HG03060 (cell line): ENCODE results near the gene FBXL7.

Source experiments
- ATAC-seq: cut with Tn5 transposase; IDR thresholded peaks from one replicate; pipeline ENCODE4 v1.9.1; 2021; ENCODE audit warnings: low read depth, moderate number of reproducible peaks; ENCODE audit not compliant: unreplicated experiment

Gene FBXL7

DNA sequence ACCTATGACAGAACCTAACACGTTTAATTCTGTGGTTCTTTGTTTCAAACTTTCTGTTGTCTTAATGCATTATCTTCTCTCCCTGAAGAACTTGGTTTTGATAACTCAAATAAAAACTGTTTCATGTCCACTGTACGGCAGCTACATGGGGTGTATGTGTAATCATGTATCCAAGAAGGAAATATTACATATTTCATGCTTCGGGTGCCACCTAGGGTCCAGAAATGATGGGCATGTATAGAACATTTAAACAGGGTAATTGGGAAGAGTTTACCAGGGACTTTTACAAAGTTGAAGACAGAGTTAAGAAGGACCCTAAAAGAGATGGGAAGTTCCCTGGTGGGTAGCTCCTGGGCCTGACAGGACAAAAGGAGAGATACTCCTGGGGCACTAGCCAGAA is 291.3 kb downstream of the FBXL7 start:
- no peak for ATAC-seq

DNA sequence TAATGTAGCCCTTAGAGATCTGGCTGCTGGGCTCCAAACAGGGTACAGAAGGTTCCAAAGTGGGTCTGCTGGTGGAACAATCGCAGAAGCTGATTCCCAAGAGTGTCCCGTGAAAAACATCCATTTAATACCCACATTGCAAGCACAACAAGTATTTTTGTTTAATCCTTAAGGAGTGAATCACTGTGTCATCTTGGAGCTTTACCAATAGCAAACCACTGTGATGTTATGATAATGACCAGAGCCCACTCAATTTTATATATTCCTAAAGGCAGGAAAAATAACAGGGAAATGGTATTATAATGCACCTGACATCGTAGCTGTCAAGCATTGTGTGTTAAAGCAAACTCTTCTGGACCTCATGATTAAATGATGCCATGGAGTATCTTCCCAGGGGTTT is 291.9 kb downstream of the FBXL7 start:
- no peak for ATAC-seq

DNA sequence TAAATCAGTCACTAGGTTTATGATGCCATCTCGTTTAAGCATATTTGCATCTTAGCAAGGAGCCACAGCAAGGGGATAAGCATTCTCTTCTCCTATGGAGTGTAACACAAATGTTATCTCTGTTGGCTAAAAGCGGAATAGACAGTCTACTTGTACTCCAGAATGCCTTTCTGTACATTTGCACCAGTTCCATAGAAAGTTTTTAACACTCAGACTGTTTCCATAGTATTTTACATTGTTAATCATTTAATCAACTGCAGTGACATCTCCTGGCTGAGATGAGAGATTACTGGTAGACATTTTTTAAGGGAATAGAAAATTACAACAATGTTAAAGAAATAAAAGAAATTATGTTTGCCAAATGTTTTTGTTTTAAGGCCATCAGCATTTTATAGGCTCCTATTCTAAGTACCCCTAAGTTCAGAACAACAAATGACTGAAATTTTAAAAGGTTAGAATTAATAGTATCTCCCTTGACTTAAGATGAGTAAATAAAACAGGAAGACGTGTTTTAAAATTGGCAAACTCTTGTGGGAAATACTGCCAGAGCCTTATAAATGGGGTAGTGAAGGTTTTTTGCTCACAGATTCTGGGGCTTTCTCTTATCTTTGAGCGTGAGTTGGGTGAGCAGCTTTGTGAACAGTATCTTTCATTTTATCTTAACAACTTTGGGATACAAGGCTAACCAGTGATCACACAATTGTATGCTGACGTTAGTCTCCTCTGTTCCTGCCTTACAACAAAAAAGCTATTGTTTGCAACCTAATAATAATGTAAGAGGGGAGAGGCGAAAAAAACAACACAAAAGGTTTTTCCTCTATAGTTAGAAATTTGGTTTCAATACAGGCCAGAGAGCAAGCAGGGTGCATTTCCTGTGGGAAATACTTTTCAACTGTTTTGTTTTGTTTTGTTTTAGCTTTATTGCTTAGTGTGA is 294.3 kb downstream of the FBXL7 start:
- ATAC-seq = no peak

DNA sequence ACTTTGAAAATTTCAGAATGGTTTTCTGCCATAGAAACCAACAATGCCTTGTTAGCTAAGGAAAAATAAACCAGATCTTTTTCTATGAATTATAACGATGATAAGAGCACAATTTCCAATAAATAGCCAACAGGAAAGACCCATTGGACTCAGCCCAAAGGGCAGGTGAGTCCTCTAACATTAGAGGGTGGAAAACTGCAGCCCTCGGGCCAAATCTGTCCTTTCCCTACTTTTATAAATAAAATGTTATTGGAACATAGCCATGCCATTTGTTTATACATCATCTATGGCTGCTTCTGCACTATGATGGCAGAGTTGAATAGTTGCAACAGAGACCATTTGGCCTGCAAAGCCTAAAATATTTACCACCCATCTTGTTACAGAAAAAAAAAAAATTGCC is 296.1 kb downstream of the FBXL7 start:
- no peak for ATAC-seq

DNA sequence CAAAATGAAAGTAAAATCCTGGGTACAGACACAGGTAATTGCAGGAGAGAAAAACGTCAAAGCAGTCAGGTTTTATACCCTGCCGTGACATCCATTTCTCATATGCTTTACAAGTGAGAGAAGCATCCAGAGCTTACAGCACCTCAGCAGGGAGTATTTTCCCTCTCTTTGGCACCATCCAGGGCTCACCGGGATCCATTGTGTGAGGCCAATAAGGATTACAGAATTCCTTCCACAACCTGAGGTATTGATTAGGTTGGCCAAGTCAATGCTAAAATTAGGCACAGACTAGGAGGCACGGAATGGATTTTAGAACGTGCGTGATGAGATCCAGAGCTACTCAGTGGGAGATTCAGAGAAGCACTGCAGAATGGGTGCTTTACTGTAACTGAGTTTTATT is 296.6 kb downstream of the FBXL7 start:
- ATAC-seq = no peak

DNA sequence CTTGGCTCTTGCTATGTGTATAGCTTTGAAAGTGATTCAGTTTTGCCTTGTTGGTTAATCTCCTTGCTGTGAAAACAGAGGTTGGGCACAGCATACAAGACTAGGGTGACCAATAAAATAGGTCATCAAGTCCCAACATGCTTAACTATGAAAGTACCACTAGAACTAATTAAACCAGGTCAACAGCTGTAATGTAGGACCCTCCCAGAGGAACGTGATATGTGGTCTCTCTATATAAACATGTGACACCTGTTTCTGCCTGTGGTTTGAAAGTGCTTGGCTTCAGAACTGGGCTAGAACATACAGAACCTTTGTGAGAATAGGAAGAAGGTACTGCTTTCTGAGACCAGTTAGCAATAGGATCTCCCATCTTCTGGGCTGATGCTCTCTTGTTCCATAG is 297.1 kb downstream of the FBXL7 start:
- no peak for ATAC-seq

DNA sequence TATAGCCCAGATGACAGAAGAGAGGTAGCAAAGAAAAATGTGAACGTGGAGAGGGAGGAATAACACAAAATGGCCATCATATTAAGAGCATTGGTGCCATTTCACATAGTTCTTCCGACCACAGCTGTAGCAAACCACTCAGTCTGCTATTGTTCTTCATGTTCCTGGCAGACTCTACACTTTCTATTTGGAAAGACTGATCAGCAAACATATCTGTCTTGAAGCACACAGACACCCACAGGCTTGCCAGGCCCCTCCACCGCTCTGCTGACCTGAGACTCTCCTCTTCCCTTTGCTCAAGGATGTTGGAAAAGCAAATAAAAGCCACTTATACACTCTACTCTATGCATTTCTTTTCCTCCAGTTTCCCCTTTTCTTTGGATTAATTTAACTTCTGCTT is 298.0 kb downstream of the FBXL7 start:
- no peak for ATAC-seq

DNA sequence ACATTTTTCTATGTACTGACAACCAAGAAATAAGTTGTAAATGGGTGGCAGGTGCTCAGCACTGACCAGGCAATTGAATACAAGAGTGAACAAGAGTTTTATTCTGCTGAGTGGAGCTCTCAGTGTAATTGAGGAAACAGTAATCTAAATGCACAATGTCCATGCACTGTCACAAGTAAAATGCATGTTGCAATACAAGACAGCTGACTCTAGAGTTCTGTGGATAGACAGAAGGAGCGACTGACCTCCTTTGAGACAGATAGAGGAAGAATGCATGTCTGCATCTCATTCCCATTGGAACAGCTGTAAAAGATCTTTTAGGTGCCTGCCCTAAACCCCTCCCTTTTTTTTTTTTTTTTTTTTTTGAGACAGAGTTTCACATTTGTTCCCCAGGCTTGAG is 299.0 kb downstream of the FBXL7 start:
- no peak for ATAC-seq

DNA sequence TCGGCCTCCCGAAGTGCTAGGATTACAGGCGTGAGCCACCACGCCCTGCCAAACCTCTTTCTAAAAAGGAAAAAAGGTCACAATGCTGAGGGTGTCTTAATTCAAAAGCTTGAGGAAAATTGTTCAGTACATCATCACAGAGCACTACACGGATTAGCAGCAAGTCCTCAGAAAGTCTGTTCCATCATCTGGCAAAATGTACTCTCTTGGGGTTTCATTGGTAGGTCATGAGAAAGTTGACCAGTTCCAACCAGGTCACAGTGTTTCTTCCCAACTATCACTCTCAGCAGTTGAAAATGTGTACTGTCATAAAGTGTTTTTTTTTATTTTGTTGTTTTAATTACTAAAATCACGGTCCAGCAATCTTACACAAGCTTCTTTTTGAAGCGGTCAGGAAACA is 299.6 kb downstream of the FBXL7 start:
- no peak for ATAC-seq

DNA sequence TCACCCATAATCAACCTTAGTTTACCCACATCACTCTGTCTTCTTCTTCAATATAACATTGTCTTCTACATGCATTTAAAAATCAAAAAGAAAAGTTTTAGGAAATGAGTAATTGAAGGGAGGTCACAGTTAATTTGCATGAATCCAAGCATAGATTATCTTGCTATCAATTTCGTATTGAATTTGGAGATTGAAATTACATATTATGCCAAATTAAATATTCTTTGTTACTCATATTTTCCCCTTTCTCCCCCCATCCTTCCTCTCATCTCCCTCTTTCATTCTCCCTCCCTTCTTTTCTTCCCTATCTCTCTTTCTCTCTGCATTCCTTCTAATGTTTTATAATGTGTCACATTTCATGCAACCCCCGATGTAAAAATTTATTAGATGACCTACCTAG is 303.3 kb downstream of the FBXL7 start:
- ATAC-seq = no peak

DNA sequence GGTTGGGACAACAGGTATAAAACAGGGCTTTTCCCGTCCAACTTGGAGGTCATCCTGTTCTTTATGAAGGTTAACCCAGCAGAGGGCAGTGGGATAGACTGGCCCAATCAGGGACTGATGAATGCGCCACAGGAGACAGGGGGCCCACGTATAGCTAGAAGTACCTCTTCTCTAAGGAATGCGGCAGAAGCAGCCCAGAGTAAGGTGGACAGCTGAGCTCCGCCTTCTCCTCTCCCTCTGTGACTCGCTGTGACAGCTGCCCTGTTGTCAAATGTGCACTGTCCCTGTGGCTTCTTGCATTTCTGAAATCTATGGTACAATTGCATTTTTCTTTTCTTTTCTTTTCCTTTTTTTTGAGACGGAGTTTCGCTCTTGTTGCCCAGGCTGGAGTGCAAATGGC is 306.6 kb downstream of the FBXL7 start:
- no peak for ATAC-seq

DNA sequence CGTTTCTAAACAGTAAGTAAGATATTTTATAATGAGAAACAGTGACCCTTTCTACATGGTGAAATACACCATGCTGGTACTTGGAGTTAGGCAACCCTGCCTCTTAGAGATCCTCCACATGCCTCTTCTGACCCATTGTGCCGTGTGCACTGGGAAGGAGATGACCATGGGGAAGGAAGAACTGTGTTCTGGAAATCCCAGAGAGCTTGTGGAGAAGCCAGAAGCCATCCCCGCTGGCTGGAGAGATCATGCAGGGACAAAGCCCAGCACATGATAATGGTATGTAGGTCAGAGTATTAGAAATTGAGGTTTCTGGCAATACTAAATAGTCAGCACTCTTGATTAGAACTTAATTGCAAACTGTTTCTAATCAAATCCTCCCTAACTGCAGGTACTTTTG is 307.3 kb downstream of the FBXL7 start:
- no peak for ATAC-seq

DNA sequence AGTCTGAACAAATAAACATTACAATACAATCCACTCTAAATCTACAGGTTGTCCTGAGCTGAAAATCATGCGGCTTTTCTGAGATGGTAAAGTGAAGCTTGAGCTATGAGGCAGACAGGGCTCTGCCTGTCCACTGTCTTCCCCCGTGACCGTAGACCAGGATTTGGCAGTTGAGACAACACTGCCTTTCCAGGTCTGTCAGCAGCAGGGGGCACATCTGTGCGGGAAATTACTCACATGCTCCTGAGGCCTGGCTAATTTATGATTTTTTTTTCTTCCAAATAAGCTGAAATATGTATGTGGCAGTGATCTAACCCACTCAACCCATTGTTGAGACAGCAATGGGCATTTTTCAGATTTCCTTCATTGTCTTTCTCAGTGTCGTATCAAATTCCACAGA is 307.9 kb downstream of the FBXL7 start:
- ATAC-seq = no peak

DNA sequence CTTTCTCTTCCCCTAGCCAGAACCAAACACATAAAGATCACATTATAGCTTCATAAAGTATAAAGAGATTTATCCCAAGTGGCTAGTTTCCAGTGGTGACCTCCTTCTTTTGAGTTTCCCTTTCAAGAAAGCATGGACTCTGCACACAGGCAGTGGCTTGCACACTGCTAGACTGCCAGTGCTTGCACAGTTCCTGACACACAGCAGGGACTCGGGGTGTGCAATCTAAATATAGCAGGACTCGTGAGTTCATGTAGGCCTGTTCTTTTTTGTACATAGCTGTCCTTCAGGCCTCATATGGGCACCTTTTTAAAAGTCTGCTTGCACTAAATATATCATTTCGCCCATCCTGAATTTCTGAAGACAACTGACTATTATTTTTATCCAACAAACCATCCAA is 308.6 kb downstream of the FBXL7 start:
- no peak for ATAC-seq

DNA sequence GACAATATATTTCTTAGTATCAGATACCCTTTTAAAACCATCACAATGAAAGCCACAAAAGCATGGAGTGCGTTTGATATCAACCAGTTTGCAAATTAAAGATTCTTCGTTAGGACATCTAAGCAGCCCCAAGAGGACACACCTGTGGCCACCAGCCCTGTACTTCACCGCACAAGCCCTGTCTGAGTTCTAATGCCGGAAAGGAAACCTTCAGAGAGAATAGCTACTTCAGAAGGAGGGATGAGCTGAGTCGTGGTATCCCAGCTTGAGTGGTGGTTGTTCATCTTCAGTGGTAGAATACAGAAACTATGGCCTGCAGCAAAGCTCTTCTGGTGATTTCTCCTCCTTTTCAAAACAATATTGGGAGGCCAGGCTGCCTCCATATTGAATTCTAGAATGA is 319.6 kb downstream of the FBXL7 start:
- ATAC-seq = no peak

DNA sequence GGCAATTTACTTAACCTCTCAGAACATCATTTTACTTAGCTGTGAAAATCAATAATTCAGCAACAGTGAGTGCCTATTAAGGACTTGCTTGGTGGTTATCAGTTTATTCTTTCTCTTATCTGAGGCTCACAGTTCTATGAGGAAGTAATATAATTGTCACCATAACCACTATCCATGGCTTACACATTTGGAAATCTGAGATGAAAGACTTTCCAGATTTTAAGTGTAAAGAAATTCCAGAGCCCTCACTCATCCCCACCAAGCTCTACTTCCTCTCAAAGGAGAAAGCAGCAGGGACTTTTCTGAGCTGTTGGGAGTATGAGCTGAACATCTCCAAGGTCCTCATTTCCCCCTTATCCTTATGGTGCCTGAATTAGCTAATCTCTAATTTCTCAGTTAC is 321.5 kb downstream of the FBXL7 start:
- ATAC-seq = no peak

DNA sequence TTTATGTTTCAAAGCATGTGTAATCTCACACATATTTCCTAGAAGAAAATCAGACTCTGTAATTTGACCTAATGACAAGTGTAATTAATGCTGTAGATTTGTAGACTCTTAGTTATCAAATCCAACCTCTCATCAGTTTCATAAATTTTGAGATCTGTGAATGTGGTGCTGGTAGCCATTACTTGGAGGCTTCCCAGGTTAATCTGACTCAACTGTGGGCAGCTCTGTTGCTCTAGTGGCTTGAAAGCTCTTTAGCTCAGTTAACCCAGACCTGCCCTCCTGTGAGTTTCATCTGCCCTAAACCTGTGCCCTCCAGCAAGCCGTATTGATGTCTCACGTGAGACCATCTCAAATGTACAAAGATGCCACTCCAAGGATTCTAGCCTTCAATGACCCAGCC is 323.4 kb downstream of the FBXL7 start:
- ATAC-seq = no peak

DNA sequence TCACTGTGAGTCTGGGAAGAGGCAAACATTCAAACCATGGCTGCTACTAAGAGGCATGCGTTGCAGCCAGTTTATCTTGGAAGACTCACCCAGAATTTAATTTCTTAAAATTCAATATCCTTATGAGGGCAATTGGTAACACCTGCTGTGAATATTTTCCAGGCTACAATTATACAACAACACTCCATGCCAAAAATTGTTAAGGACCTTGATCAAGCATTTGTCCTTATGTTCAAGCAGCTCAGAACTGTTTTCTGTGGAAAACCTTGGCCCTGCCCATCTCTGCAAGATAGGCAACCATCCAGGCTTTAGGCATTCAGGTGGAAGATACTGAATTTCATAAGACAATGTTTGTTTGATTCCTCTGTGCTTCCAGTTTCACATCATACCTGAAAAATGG is 327.8 kb downstream of the FBXL7 start:
- no peak for ATAC-seq

DNA sequence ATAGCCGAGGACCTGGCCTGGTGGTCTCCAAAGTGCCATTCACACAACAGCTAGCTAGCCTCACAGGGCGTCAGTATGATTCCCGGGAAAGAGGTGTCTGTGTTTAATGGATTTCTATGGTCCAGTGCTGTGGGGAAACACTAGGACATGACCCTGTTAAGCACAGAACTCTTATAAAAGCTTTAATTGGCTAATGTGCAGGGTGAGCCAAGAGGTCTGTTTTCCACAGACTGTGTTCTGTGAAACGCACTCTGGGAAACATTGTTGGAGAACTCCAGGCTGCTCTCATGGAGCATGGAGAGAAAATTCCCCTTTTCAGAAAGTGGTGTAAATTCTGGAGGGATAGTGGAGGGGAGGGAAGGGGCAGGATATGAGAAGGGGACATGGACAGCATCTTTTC is 331.4 kb downstream of the FBXL7 start:
- no peak for ATAC-seq

DNA sequence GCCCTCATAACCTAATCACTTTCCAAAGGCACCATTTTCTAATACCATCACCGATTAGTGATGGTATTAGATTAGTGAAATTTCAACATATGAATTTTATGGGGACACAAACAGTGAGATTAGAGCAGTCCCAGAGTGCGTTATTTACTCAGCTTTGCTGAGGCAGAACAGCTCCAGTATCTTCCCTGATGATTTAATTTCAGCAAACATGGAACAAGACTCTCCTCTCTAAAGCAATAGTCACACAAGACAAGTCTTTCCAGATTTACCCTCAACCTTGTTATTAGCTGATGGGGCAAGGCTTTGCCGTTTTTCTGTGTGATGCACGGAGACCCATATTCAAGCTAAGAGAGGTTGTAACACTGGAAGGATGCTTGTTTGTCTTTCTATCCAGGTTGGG is 333.4 kb downstream of the FBXL7 start:
- ATAC-seq = no peak

DNA sequence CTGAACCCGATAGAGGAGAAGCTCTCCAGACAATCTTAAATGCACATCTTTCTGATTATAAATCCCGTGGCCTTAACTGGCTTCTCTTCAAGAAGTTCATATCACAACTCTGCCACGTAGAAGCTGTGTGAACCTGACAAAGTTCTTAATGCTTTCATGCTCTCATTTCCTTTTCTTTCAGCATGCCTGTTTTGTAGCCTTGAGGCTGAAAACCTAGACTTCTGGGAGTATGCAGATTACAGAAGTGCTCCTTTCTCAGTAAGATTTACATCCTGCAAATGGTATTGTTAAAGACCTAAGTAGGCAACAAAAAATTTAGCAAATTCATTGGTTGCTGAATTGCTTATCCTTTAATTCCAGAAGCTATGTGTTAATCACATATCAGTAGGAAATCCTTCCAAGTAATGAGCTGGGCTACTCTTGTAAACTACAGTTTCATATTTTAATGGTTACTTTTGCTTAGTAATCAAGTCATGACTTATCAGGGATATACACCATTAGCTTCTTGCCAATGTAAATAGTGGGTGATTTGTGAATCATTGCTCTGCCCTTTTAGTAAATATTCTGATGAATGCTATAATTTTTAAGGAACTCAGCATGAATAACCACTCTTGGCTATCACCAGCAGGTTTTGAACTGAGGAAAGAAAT is 334.7 kb downstream of the FBXL7 start:
- ATAC-seq = no peak

DNA sequence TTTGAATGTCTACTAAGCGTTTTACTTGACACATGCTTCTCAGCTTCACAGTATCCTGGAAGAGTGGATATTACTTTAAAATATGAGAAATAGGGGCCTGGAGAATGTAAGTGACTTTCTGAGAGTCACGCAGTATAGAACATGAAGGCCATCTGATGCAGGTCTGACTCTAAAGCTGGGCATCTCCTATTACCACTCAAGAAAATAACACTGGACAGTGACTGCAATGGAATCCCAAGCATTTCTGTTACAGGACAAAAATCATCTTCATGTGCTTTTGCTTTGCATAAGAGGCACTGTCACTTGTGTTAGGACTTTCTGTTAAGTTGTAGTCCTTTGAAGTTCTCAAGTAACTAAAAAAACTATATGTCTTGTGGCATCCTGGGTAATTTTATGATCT is 335.5 kb downstream of the FBXL7 start:
- ATAC-seq = no peak
